WTC11 (cell line): ENCODE data around the gene GALNTL6. TPM values are rescaled to one million over a fixed set of nuclear protein-coding genes. Genes with fewer than 3 reads are reported as not detected.

Source experiments
- ATAC-seq: fragments of 200-7000 bp; cut with Tn5 transposase; 2 replicates; pipeline ENCODE4 v1.10.0; 2021; ENCODE audit warnings: mild to moderate bottlenecking, moderate library complexity
- CTCF ChIA-PET: fragments of 300-600 bp; sonication (Branson Sonifier 250); formaldehyde crosslinking; loops from one replicate; lab custom pipeline; 2021; ENCODE audit warnings: antibody characterized with exemption; lab: Charles Lee
- POLR2A ChIA-PET: fragments of 350-600 bp; sonication (Branson Sonifier 250); formaldehyde crosslinking; loops from one replicate; lab custom pipeline; 2021; ENCODE audit warnings: antibody characterized with exemption; lab: Charles Lee
- DNase-seq: peaks from one replicate; pipeline ENCODE4 v3.0.0; 2021; ENCODE audit warnings: low spot score
- H3K27ac Mint-ChIP-seq: 2 replicates; pipeline ENCODE4 v1.8.0; 2021; ENCODE audit warnings: mixed read lengths
- H3K27me3 Mint-ChIP-seq: 2 replicates; pipeline ENCODE4 v1.8.0; 2021; ENCODE audit warnings: low read depth, mild to moderate bottlenecking, moderate library complexity, mixed read lengths
- H3K36me3 Mint-ChIP-seq: 2 replicates; pipeline ENCODE4 v1.8.0; 2021; ENCODE audit warnings: mixed read lengths
- H3K4me1 Mint-ChIP-seq: 2 replicates; pipeline ENCODE4 v1.8.0; 2022; ENCODE audit warnings: mixed read lengths
- H3K4me3 Mint-ChIP-seq: 2 replicates; pipeline ENCODE4 v1.8.0; 2021; ENCODE audit warnings: mild to moderate bottlenecking, moderate library complexity, mixed read lengths
- H3K9me3 Mint-ChIP-seq: 2 replicates; pipeline ENCODE4 v1.8.0; 2021; ENCODE audit warnings: mixed read lengths
- ARID4B ChIP-seq: sonication (generic); formaldehyde crosslinking; IDR thresholded peaks from 2 replicates; pipeline ENCODE4 v1.8.0; 2023; ENCODE audit warnings: missing genetic modification reagents, mild to moderate bottlenecking, borderline replicate concordance
- E2F4 ChIP-seq: sonication (generic); formaldehyde crosslinking; IDR thresholded peaks from 2 replicates; pipeline ENCODE4 v1.8.1; 2022; ENCODE audit warnings: low read depth, mild to moderate bottlenecking, moderate library complexity, missing genetic modification reagents, borderline replicate concordance
- ERG ChIP-seq: fragments of 250-450 bp; sonication (Bioruptor Pico); IDR thresholded peaks from 2 replicates; pipeline ENCODE4 v1.8.0; 2021; ENCODE audit warnings: mild to moderate bottlenecking
- ESRRA ChIP-seq: sonication (generic); formaldehyde crosslinking; IDR thresholded peaks from 2 replicates; pipeline ENCODE4 v1.8.1; 2022; ENCODE audit warnings: mild to moderate bottlenecking, missing genetic modification reagents, borderline replicate concordance
- FOXJ3 ChIP-seq: sonication (generic); formaldehyde crosslinking; IDR thresholded peaks from 2 replicates; pipeline ENCODE4 v1.9.0; 2021; ENCODE audit warnings: missing genetic modification reagents, mild to moderate bottlenecking, borderline replicate concordance
- GRHL2 ChIP-seq: fragments of 250-450 bp; sonication (Bioruptor Pico); IDR thresholded peaks from 2 replicates; pipeline ENCODE4 v1.8.0; 2022; ENCODE audit warnings: mild to moderate bottlenecking, moderate library complexity; ENCODE audit not compliant: insufficient replicate concordance, severe bottlenecking
- GTF2I ChIP-seq: fragments of 250-450 bp; sonication (Bioruptor Pico); conservative IDR thresholded peaks from 2 replicates; pipeline ENCODE4 v1.4.0; 2021; ENCODE audit warnings: mild to moderate bottlenecking
- IRF1 ChIP-seq: sonication (generic); formaldehyde crosslinking; IDR thresholded peaks from 2 replicates; pipeline ENCODE4 v1.8.0; 2023; ENCODE audit warnings: missing genetic modification reagents
- IRF2 ChIP-seq: sonication (generic); formaldehyde crosslinking; IDR thresholded peaks from 2 replicates; pipeline ENCODE4 v1.8.0; 2022; ENCODE audit warnings: low read depth, missing genetic modification reagents, borderline replicate concordance
- JUN ChIP-seq: sonication (generic); formaldehyde crosslinking; IDR thresholded peaks from 2 replicates; pipeline ENCODE4 v1.8.0; 2023; ENCODE audit warnings: mild to moderate bottlenecking, missing genetic modification reagents
- NR1H2 ChIP-seq: sonication (generic); formaldehyde crosslinking; IDR thresholded peaks from 2 replicates; pipeline ENCODE4 v1.9.0; 2021; ENCODE audit warnings: mild to moderate bottlenecking, moderate library complexity, missing genetic modification reagents
- ZNF396 ChIP-seq: fragments of 250-450 bp; sonication (Bioruptor Pico); IDR thresholded peaks from 2 replicates; pipeline ENCODE4 v1.8.0; 2021; ENCODE audit warnings: mild to moderate bottlenecking, moderate library complexity, borderline replicate concordance
- total RNA-seq: library from RNA; stranded (reverse); gene quantifications from 3 replicates; pipeline ENCODE4 v1.2.3, GENCODE V29; 2021
- TF ChIP-seq, protein P1 (sequence below): sonication (generic); formaldehyde crosslinking; IDR thresholded peaks from 2 replicates; pipeline ENCODE4 v1.8.0; 2022; ENCODE audit warnings: mild to moderate bottlenecking, missing genetic modification reagents
- TF ChIP-seq, protein P2 (sequence below): sonication (generic); formaldehyde crosslinking; IDR thresholded peaks from 2 replicates; pipeline ENCODE4 v1.8.1; 2022; ENCODE audit warnings: low read depth, missing genetic modification reagents, borderline replicate concordance
- TF ChIP-seq, protein P3 (sequence below): sonication (generic); formaldehyde crosslinking; IDR thresholded peaks from 2 replicates; pipeline ENCODE4 v1.8.1; 2023; ENCODE audit warnings: mild to moderate bottlenecking, moderate library complexity, missing genetic modification reagents
- TF ChIP-seq, protein P4 (sequence below): sonication (generic); formaldehyde crosslinking; IDR thresholded peaks from 2 replicates; pipeline ENCODE4 v1.8.1; 2022; ENCODE audit warnings: missing genetic modification reagents, borderline replicate concordance
- TF ChIP-seq, protein P5 (sequence below): fragments of 250-450 bp; sonication (Bioruptor Pico); IDR thresholded peaks from 2 replicates; pipeline ENCODE4 v1.9.0; 2021; ENCODE audit warnings: mild to moderate bottlenecking

The GALNTL6 gene
- total RNA-seq, 1 experiment from 2014 or later: 0.24 TPM

DNA sequence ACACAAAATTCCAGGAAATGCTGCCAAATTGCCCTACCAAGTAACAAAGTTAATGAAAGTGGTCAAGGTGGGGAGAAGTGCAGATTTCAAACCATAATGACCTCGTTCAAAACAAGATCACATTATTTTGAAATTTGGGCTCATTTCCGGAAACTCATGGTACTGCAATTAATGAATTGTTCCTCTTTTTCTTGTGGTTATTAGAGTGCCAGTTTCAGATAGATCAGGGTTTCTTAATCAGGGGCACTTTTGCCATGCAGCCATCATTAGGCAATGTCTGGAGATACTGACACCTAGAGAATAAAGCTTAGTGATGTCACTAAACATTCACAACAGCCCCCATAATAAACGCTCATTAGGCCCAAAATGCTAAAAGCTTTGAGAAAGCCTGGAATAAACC, 973.9 kb downstream of the GALNTL6 start:
- no peaks in the 10 kb centered on the region for H3K4me1 Mint-ChIP-seq
- H3K27me3 Mint-ChIP-seq: no peaks in the 10 kb centered on the region
- H3K9me3 Mint-ChIP-seq: peaks cover 5% of the 10 kb centered on the region; the same call in 1 of the 2 replicates
- POLR2A ChIA-PET: no interaction called here
- DNase-seq (no peak), ATAC-seq (no peak)
- H3K4me3 Mint-ChIP-seq: no peak overlapping the region
- CTCF ChIA-PET: no interaction called here
- no peaks in the 10 kb centered on the region for H3K36me3 Mint-ChIP-seq
- no peak overlapping the region for H3K27ac Mint-ChIP-seq
- TF ChIP-seq, protein P1, sequence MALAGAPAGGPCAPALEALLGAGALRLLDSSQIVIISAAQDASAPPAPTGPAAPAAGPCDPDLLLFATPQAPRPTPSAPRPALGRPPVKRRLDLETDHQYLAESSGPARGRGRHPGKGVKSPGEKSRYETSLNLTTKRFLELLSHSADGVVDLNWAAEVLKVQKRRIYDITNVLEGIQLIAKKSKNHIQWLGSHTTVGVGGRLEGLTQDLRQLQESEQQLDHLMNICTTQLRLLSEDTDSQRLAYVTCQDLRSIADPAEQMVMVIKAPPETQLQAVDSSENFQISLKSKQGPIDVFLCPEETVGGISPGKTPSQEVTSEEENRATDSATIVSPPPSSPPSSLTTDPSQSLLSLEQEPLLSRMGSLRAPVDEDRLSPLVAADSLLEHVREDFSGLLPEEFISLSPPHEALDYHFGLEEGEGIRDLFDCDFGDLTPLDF (CRISPR knock-in tag): no peak
- TF ChIP-seq GRHL2 (CRISPR knock-in tag) (no peak), GTF2I (CRISPR knock-in tag) (no peak), NR1H2 (CRISPR knock-in tag) (no peak), FOXJ3 (no peak), JUN (CRISPR knock-in tag) (no peak), IRF2 (CRISPR knock-in tag) (no peak), ERG (no peak), E2F4 (no peak), ZNF396 (CRISPR knock-in tag) (no peak), ESRRA (CRISPR knock-in tag) (no peak), IRF1 (CRISPR knock-in tag) (no peak), ARID4B (no peak)
- TF ChIP-seq, protein P2, sequence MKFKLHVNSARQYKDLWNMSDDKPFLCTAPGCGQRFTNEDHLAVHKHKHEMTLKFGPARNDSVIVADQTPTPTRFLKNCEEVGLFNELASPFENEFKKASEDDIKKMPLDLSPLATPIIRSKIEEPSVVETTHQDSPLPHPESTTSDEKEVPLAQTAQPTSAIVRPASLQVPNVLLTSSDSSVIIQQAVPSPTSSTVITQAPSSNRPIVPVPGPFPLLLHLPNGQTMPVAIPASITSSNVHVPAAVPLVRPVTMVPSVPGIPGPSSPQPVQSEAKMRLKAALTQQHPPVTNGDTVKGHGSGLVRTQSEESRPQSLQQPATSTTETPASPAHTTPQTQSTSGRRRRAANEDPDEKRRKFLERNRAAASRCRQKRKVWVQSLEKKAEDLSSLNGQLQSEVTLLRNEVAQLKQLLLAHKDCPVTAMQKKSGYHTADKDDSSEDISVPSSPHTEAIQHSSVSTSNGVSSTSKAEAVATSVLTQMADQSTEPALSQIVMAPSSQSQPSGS (CRISPR knock-in tag): no peak
- TF ChIP-seq, protein P3, sequence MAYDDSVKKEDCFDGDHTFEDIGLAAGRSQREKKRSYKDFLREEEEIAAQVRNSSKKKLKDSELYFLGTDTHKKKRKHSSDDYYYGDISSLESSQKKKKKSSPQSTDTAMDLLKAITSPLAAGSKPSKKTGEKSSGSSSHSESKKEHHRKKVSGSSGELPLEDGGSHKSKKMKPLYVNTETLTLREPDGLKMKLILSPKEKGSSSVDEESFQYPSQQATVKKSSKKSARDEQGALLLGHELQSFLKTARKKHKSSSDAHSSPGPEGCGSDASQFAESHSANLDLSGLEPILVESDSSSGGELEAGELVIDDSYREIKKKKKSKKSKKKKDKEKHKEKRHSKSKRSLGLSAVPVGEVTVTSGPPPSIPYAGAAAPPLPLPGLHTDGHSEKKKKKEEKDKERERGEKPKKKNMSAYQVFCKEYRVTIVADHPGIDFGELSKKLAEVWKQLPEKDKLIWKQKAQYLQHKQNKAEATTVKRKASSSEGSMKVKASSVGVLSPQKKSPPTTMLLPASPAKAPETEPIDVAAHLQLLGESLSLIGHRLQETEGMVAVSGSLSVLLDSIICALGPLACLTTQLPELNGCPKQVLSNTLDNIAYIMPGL (CRISPR knock-in tag): no peak
- TF ChIP-seq, protein P4, sequence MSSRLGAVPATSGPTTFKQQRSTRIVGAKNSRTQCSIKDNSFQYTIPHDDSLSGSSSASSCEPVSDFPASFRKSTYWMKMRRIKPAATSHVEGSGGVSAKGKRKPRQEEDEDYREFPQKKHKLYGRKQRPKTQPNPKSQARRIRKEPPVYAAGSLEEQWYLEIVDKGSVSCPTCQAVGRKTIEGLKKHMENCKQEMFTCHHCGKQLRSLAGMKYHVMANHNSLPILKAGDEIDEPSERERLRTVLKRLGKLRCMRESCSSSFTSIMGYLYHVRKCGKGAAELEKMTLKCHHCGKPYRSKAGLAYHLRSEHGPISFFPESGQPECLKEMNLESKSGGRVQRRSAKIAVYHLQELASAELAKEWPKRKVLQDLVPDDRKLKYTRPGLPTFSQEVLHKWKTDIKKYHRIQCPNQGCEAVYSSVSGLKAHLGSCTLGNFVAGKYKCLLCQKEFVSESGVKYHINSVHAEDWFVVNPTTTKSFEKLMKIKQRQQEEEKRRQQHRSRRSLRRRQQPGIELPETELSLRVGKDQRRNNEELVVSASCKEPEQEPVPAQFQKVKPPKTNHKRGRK: no peak
- TF ChIP-seq, protein P5, sequence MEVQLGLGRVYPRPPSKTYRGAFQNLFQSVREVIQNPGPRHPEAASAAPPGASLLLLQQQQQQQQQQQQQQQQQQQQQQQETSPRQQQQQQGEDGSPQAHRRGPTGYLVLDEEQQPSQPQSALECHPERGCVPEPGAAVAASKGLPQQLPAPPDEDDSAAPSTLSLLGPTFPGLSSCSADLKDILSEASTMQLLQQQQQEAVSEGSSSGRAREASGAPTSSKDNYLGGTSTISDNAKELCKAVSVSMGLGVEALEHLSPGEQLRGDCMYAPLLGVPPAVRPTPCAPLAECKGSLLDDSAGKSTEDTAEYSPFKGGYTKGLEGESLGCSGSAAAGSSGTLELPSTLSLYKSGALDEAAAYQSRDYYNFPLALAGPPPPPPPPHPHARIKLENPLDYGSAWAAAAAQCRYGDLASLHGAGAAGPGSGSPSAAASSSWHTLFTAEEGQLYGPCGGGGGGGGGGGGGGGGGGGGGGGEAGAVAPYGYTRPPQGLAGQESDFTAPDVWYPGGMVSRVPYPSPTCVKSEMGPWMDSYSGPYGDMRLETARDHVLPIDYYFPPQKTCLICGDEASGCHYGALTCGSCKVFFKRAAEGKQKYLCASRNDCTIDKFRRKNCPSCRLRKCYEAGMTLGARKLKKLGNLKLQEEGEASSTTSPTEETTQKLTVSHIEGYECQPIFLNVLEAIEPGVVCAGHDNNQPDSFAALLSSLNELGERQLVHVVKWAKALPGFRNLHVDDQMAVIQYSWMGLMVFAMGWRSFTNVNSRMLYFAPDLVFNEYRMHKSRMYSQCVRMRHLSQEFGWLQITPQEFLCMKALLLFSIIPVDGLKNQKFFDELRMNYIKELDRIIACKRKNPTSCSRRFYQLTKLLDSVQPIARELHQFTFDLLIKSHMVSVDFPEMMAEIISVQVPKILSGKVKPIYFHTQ (CRISPR knock-in tag): no peak
